ENCODE measurements around the gene G3BP2.

DNA sequence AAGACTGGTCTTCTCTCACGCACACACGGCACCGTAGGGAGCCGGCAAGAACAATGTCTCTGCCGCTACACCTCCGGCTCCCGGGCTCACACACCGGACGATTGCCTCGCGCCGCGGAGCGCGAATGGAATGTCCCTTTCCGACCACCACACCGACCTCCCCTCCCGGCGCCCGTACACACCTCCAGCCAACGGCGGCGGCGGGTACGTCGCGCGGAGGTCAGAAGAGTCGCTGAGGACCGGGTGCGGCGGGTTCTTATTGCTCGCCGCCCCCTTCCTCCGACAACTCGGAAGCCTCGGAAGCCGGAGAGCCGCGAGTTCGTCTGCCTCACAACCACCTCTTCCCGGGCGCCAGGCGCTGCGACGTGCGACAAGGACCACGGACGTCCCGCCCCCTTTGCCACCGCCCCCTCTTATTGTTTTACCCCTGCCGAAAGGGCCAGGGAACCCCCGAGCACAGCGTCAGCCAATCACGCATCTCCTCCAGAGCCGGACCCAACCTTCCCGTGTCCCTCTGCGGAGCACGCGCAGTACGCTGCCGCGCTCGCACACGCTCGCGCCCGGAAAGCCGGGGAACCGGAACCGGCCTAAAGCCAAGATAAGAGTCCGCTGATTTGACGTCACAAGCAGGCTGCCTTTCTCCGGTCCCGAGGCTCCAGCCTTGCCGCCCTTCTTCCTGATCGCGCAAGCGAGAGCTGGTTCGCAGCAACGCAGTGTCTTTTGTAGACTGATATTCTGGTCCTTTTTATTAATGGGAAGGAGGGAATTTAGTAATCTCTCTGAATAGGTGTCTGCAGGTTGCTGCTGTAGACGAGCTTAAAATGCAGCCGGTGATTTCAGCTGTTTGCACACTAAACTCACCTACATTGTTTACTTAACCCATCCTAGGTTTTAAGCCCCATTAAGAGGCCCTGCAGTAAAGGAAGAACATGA is at the start of gene G3BP2:
- TF ChIP-seq, protein P1, sequence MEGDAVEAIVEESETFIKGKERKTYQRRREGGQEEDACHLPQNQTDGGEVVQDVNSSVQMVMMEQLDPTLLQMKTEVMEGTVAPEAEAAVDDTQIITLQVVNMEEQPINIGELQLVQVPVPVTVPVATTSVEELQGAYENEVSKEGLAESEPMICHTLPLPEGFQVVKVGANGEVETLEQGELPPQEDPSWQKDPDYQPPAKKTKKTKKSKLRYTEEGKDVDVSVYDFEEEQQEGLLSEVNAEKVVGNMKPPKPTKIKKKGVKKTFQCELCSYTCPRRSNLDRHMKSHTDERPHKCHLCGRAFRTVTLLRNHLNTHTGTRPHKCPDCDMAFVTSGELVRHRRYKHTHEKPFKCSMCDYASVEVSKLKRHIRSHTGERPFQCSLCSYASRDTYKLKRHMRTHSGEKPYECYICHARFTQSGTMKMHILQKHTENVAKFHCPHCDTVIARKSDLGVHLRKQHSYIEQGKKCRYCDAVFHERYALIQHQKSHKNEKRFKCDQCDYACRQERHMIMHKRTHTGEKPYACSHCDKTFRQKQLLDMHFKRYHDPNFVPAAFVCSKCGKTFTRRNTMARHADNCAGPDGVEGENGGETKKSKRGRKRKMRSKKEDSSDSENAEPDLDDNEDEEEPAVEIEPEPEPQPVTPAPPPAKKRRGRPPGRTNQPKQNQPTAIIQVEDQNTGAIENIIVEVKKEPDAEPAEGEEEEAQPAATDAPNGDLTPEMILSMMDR (IDR thresholded peaks at IDR 0.05; ENCODE audit: low read length) = no peak
- TF ChIP-seq EZH2 (optimal IDR thresholded peaks at IDR 0.05; ENCODE audit: low read depth, low read length) (no peak), EZH2phosphoT487 (IDR thresholded peaks at IDR 0.05; ENCODE audit: low read length) (no peak)
